Stromal cell of bone marrow (primary cell): ENCODE results near the gene PCDHB11.
"Not testable (repeated sequence)": the region's sequence is repeated elsewhere in the genome, so short reads cannot be mapped to it uniquely, and the experiment has no call there.

Experiments
- DNase-seq: peaks from one replicate; pipeline ENCODE4 v3.0.0-alpha.2; 2012; ENCODE audit warnings: low read depth

The PCDHB11 gene

GRCh38 chr5:141199359-141200235 lies at the start of gene PCDHB11:
Gene PCDHB11, plus strand, starts transcription at chr5:141199627. Its CDS starts 148 bp downstream, at chr5:141199775.
- no peak for DNase-seq

GRCh38 chr5:141149812-141150211 lies 49.6 kb upstream of the PCDHB11 start, which contains the start of gene PCDHB6:
Gene PCDHB6, plus strand, starts transcription at chr5:141150057. Its CDS starts 201 bp downstream, at chr5:141150258.
- DNase-seq: peak; percentile 5

GRCh38 chr5:141150224-141150992 lies 49.0 kb upstream of the PCDHB11 start:
- DNase-seq: no peak

- no peak for DNase-seq
Observed at GRCh38 chr5:141150993-141151325, 48.5 kb upstream of the PCDHB11 start.

- not testable (repeated sequence) for DNase-seq
Observed at GRCh38 chr5:141151632-141152031, 47.8 kb upstream of the PCDHB11 start.

- DNase-seq: not testable (repeated sequence)
Observed at GRCh38 chr5:141152096-141152495, 47.3 kb upstream of the PCDHB11 start.

- no peak for DNase-seq
Observed at GRCh38 chr5:141155540-141156374, 43.7 kb upstream of the PCDHB11 start.

GRCh38 chr5:141157356-141157755 lies 42.1 kb upstream of the PCDHB11 start:
- not testable (repeated sequence) for DNase-seq

GRCh38 chr5:141157901-141158300 lies 41.5 kb upstream of the PCDHB11 start:
- not testable (repeated sequence) for DNase-seq

- DNase-seq: no peak
Observed at GRCh38 chr5:141172381-141173204, 26.8 kb upstream of the PCDHB11 start, which contains the start of gene PCDHB7. Gene PCDHB7, plus strand, starts transcription at chr5:141172644. Its CDS starts 192 bp downstream, at chr5:141172836.

- DNase-seq: not testable (repeated sequence)
Observed at GRCh38 chr5:141174291-141175104, 24.9 kb upstream of the PCDHB11 start.

- no peak for DNase-seq
Observed at GRCh38 chr5:141175933-141176332, 23.5 kb upstream of the PCDHB11 start.

GRCh38 chr5:141177577-141178191 lies 21.7 kb upstream of the PCDHB11 start, which contains the start of gene PCDHB8:
Gene PCDHB8, plus strand, starts transcription at chr5:141177790. Its CDS starts 245 bp downstream, at chr5:141178035.
- DNase-seq: not testable (repeated sequence)

GRCh38 chr5:141179371-141179770 lies 20.1 kb upstream of the PCDHB11 start:
- DNase-seq: not testable (repeated sequence)

GRCh38 chr5:141179876-141180275 lies 19.6 kb upstream of the PCDHB11 start:
- DNase-seq: not testable (repeated sequence)

GRCh38 chr5:141180313-141180712 lies 19.1 kb upstream of the PCDHB11 start:
- no peak for DNase-seq

GRCh38 chr5:141182248-141182647 lies 17.2 kb upstream of the PCDHB11 start, which contains the start of gene PCDHB16:
Gene PCDHB16, plus strand, starts transcription at chr5:141182387. Its CDS starts 173 bp downstream, at chr5:141182560.
- peak; percentile 15 for DNase-seq

GRCh38 chr5:141184117-141184855 lies 15.1 kb upstream of the PCDHB11 start:
- DNase-seq: not testable (repeated sequence)
